IPS DF 19.7 (cell line): Measurements from ENCODE around the gene B4GALT5.
"Not testable (repeated sequence)": the region's sequence is repeated elsewhere in the genome, so short reads cannot be mapped to it uniquely, and the experiment has no call there.

Experiments used
- DNase-seq: peaks from one replicate; pipeline ENCODE4 v3.0.0-alpha.2; 2013; ENCODE audit warnings: low read depth, low spot score

Gene B4GALT5

GRCh38 chr20:49737260-49737659 lies 23.6 kb upstream of the B4GALT5 start:
- DNase-seq, result no peak

- DNase-seq, result no peak
Measured at GRCh38 chr20:49729780-49730179, 16.1 kb upstream of the B4GALT5 start.

- no peak for DNase-seq
Measured at GRCh38 chr20:49727894-49728885, 14.5 kb upstream of the B4GALT5 start.

GRCh38 chr20:49727478-49727877 lies 13.8 kb upstream of the B4GALT5 start:
- DNase-seq, result no peak

GRCh38 chr20:49725694-49726093 lies 12.0 kb upstream of the B4GALT5 start:
- DNase-seq, result no peak

- not testable (repeated sequence) for DNase-seq
Measured at GRCh38 chr20:49725224-49725606, 11.5 kb upstream of the B4GALT5 start.

- no peak for DNase-seq
Measured at GRCh38 chr20:49724408-49725223, 10.9 kb upstream of the B4GALT5 start.

GRCh38 chr20:49723758-49724157 lies 10.1 kb upstream of the B4GALT5 start:
- DNase-seq, result not testable (repeated sequence)

- DNase-seq, result not testable (repeated sequence)
Measured at GRCh38 chr20:49721326-49721725, 7.6 kb upstream of the B4GALT5 start.

GRCh38 chr20:49715466-49715865 lies 1.8 kb upstream of the B4GALT5 start:
- DNase-seq, result no peak

GRCh38 chr20:49712996-49713752 lies 504 bp downstream of the B4GALT5 start:
- no peak for DNase-seq

GRCh38 chr20:49712646-49712995 lies 1.1 kb downstream of the B4GALT5 start:
- DNase-seq, result no peak

GRCh38 chr20:49712118-49712517 lies 1.6 kb downstream of the B4GALT5 start:
- DNase-seq, result no peak

- no peak for DNase-seq
Measured at GRCh38 chr20:49711667-49711987, 2.1 kb downstream of the B4GALT5 start.

- no peak for DNase-seq
Measured at GRCh38 chr20:49710971-49711666, 2.6 kb downstream of the B4GALT5 start.

- DNase-seq, result no peak
Measured at GRCh38 chr20:49707118-49707517, 6.6 kb downstream of the B4GALT5 start.

- DNase-seq, result no peak
Measured at GRCh38 chr20:49706630-49707091, 7.0 kb downstream of the B4GALT5 start.

GRCh38 chr20:49705893-49706292 lies 7.8 kb downstream of the B4GALT5 start:
- DNase-seq, result not testable (repeated sequence)

- no peak for DNase-seq
Measured at GRCh38 chr20:49705358-49705757, 8.3 kb downstream of the B4GALT5 start.

GRCh38 chr20:49704932-49705336 lies 8.7 kb downstream of the B4GALT5 start:
- DNase-seq, result no peak

GRCh38 chr20:49701916-49702315 lies 11.8 kb downstream of the B4GALT5 start:
- no peak for DNase-seq
